ENCODE measurements around the gene CLSTN3.

CLSTN3 gene

DNA sequence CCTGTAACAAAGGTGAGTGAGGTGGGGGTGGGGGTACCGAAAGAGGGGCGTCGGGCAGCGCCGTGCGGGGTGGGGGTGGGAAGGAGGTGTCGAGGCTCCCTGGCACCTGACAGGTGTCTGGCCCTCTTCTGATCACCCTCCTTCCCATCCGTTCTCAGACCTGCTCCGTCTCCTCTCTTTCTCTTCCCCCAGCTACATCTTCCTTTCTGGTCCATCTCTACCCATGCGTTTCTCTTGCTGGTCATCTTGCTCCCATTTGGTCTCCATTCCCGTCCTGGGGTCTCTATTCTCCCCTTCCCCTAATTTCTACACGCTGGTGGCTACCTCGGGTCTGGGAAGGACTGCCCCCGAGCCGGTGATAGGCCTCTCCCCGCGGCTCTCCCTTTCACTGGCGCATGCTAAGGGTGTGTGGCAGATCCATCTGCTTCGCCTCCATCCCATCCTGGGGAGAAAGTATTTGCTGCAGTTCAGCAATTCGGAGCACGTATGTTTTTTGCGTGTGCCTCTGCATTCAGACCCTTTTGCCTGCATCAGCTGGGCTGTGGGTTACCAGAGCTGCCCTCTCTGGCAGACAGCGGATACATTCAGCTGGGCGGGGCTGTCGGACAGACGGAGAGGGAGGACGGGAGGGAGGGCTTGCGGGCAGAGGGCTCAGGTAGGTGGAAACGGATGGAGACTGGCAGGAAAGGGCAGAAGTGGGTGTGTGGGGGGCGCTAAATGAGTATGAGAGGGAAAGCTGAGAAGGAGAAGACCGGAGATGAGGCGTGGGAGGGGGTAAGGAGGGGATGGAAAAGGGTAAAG, 730 bp downstream of the CLSTN3 start:
- TF ChIP-seq TAF1 (IDR thresholded peaks at IDR 0.05; ENCODE audit: borderline replicate concordance, insufficient read depth, low read length) (no peak), FOXP2 (optimal IDR thresholded peaks at IDR 0.05; ENCODE audit: borderline replicate concordance, extremely low read depth, extremely low read length, insufficient read depth) (no peak), SIN3A (IDR thresholded peaks at IDR 0.05; ENCODE audit: borderline replicate concordance, insufficient read depth, low read length) (no peak), POLR2AphosphoS5 (IDR thresholded peaks at IDR 0.05; ENCODE audit: low read depth, low read length) (no peak)
- TF ChIP-seq, protein P1, sequence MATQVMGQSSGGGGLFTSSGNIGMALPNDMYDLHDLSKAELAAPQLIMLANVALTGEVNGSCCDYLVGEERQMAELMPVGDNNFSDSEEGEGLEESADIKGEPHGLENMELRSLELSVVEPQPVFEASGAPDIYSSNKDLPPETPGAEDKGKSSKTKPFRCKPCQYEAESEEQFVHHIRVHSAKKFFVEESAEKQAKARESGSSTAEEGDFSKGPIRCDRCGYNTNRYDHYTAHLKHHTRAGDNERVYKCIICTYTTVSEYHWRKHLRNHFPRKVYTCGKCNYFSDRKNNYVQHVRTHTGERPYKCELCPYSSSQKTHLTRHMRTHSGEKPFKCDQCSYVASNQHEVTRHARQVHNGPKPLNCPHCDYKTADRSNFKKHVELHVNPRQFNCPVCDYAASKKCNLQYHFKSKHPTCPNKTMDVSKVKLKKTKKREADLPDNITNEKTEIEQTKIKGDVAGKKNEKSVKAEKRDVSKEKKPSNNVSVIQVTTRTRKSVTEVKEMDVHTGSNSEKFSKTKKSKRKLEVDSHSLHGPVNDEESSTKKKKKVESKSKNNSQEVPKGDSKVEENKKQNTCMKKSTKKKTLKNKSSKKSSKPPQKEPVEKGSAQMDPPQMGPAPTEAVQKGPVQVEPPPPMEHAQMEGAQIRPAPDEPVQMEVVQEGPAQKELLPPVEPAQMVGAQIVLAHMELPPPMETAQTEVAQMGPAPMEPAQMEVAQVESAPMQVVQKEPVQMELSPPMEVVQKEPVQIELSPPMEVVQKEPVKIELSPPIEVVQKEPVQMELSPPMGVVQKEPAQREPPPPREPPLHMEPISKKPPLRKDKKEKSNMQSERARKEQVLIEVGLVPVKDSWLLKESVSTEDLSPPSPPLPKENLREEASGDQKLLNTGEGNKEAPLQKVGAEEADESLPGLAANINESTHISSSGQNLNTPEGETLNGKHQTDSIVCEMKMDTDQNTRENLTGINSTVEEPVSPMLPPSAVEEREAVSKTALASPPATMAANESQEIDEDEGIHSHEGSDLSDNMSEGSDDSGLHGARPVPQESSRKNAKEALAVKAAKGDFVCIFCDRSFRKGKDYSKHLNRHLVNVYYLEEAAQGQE (IDR thresholded peaks at IDR 0.05; ENCODE audit: insufficient read depth in 1 of 2, low read depth in 2 of 2, low read length in 2 of 2) = no peak

DNA sequence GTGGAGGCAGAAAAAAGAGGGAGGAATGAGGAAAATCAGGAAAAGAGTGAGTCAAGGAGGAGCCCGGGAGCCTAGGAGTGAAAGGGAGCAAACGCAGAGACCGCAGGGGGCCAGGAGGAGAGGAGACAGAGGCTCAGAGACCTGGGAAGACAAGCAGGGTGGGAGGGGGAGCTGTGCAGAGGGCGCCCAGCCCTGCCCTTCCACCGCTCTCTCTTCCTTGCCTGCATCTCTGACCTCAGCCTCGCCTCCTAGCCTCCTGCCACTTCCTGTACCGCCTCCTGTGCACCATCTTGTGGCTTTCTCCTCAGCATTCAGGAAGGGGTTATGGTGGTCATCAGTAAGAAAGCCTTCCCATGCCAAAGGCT, 1.3 kb downstream of the CLSTN3 start:
- TF ChIP-seq, protein P1 (IDR thresholded peaks at IDR 0.05; ENCODE audit: insufficient read depth in 1 of 2, low read depth in 2 of 2, low read length in 2 of 2) = no peak
- no peak for TF ChIP-seq FOXP2 (optimal IDR thresholded peaks at IDR 0.05; ENCODE audit: borderline replicate concordance, extremely low read depth, extremely low read length, insufficient read depth)
- TF ChIP-seq POLR2AphosphoS5 (IDR thresholded peaks at IDR 0.05; ENCODE audit: low read depth, low read length) = no peak
- TF ChIP-seq TAF1 (IDR thresholded peaks at IDR 0.05; ENCODE audit: borderline replicate concordance, insufficient read depth, low read length) = no peak
- no peak for TF ChIP-seq SIN3A (IDR thresholded peaks at IDR 0.05; ENCODE audit: borderline replicate concordance, insufficient read depth, low read length)

DNA sequence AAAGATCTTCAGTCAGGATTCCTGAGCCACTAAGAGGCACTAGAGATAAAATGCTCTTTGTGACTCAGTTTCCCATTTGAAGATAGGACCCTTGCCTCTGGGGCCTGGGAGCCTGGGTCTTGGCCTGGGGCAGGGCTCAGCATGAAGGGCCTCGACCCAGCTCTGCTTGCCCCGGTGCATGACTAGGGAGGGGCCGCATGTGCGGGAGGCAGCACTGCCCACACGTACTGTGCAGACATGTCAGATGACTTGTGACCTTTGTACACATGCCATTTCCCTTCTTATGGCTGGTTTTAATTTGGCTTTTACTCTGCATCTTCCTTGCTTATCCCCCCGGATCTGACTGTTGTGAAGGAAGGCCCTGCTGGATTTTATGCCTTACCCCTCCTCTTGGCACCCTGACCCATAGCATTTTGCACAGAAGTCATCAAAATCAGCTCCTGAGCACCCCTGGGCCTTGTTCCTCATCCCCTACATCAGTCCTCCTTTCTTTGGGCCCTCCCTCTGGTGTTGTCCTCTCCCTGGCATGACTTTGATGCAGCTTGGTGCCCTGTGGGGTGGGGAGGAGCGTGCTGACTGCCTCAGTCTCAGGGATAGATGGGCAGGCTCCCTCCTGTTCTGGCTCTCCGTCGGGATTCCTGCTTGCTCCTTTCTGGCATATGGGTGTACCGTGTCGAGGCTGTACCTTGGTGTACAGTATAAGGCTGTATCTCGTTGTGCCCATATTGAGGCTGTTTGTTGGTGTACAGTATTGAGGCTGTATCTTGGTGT, 4.4 kb downstream of the CLSTN3 start:
- no peak for TF ChIP-seq TAF1 (IDR thresholded peaks at IDR 0.05; ENCODE audit: borderline replicate concordance, insufficient read depth, low read length)
- TF ChIP-seq, protein P1 (IDR thresholded peaks at IDR 0.05; ENCODE audit: insufficient read depth in 1 of 2, low read depth in 2 of 2, low read length in 2 of 2) = no peak
- no peak for TF ChIP-seq FOXP2 (optimal IDR thresholded peaks at IDR 0.05; ENCODE audit: borderline replicate concordance, extremely low read depth, extremely low read length, insufficient read depth)
- no peak for TF ChIP-seq POLR2AphosphoS5 (IDR thresholded peaks at IDR 0.05; ENCODE audit: low read depth, low read length)
- TF ChIP-seq SIN3A (IDR thresholded peaks at IDR 0.05; ENCODE audit: borderline replicate concordance, insufficient read depth, low read length) = no peak

DNA sequence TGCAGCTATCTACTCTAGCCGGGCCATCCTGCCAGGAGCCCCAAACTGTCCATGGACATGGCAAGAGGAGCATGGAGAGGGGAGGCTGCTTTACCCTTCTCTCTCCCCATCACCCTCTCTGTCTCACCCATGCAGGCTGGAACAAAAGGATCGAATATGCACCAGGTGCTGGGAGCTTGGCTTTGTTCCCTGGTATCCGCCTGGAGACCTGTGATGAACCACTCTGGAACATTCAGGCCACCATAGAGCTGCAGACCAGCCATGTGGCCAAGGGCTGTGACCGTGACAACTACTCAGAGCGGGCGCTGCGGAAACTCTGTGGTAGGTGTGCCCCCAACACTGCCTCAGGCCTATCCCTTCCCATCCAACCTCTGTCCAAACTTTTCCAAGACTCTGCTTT, 5.9 kb downstream of the CLSTN3 start:
- TF ChIP-seq FOXP2 (optimal IDR thresholded peaks at IDR 0.05; ENCODE audit: borderline replicate concordance, extremely low read depth, extremely low read length, insufficient read depth) (no peak), SIN3A (IDR thresholded peaks at IDR 0.05; ENCODE audit: borderline replicate concordance, insufficient read depth, low read length) (no peak), POLR2AphosphoS5 (IDR thresholded peaks at IDR 0.05; ENCODE audit: low read depth, low read length) (no peak)

DNA sequence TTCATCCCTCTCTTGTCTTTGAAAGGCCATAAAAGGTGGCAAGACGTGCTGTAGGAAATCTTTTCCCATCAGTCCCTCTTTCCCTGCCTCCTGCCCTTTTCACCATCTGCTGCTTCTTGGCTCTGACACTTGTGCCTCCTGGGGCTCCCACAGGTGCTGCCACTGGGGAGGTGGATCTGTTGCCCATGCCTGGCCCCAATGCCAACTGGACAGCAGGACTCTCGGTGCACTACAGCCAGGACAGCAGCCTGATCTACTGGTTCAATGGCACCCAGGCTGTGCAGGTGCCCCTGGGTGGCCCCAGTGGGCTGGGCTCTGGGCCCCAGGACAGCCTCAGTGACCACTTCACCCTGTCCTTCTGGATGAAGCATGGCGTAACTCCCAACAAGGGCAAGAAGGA, 6.5 kb downstream of the CLSTN3 start:
- TF ChIP-seq POLR2AphosphoS5 (IDR thresholded peaks at IDR 0.05; ENCODE audit: low read depth, low read length) (no peak), TAF1 (IDR thresholded peaks at IDR 0.05; ENCODE audit: borderline replicate concordance, insufficient read depth, low read length) (no peak), FOXP2 (optimal IDR thresholded peaks at IDR 0.05; ENCODE audit: borderline replicate concordance, extremely low read depth, extremely low read length, insufficient read depth) (no peak), SIN3A (IDR thresholded peaks at IDR 0.05; ENCODE audit: borderline replicate concordance, insufficient read depth, low read length) (no peak)
- TF ChIP-seq, protein P1 (IDR thresholded peaks at IDR 0.05; ENCODE audit: insufficient read depth in 1 of 2, low read depth in 2 of 2, low read length in 2 of 2) = no peak

All from PFSK-1 (cell line).